GM18508 (cell line): ENCODE data around the gene MEGF6.
"Not testable (repeated sequence)": the region's sequence is repeated elsewhere in the genome, so short reads cannot be mapped to it uniquely, and the experiment has no call there.

ENCODE experiments used
- ATAC-seq: cut with Tn5 transposase; IDR thresholded peaks from one replicate; pipeline ENCODE4 v1.9.1; 2021; ENCODE audit warnings: moderate number of reproducible peaks; ENCODE audit not compliant: insufficient read depth, unreplicated experiment

MEGF6 gene

DNA sequence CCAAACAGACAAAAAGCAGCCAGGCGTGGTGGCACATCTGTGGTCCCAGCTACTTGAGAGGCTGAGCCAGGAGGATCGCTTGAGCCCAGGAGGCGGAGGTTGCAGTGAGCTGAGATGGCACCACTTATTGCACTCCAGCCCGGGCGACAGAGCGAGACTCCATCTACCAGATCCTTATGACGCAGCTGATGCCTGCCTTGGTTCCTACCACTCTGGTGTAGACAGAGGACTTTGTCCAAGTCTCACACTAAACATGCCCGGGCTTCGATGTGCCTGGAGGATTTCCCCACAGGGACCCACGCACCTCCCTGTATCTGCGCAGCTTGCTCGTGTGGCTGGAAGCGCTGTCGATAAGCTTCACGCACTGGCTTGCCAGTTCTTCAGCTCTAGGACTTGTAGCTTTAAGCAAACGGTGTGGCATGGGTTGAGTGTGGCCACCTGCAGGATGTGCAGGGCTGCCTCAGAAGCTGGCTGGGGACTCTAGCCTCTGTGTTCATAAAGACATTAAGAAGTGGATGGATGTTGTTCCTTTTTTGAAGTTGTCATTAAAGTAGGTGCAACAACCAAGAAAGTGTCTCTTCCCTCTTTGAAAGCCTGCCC, 18.4 kb upstream of the MEGF6 start:
- no peak for ATAC-seq

GRCh38 chr1:3628445-3628844, 17.1 kb upstream of the MEGF6 start:
- no peak for ATAC-seq

DNA sequence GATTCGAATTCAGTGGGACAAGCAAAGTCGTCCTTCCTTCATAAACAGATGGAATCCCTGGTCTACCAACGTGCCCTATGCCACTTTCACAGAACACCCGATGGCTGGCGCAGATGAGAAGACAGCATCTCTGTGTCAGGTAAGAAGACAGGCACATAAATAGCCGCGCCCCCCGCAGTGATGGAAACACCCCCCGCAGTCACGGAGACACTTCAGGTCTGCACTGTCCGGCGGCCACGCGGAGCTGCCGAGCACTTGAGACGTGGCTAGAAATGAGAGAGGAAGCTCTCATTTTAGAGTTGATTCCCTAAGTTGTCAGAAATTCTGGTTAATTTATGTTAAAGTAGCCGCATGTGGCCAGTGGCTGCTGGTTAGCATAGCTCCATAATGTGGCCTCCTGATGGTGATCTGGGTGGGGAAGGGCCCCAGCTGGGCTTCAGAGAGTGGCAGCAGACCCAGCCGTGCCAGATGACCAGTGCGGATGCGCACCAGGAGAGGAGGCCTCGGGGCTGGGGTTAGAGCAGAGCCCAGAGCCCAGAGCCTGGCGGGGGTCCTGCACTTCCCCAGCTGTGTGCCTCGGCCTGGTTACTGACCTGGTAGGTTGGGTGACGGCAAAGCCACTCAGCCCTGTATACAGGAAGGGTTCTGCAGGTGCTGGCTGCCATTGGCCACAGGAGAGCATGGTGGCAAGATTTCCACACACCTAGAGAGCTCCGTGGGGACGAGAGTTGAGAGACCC, 16.4 kb upstream of the MEGF6 start:
- no peak for ATAC-seq

GRCh38 chr1:3626025-3626424, 14.7 kb upstream of the MEGF6 start:
- no peak for ATAC-seq

DNA sequence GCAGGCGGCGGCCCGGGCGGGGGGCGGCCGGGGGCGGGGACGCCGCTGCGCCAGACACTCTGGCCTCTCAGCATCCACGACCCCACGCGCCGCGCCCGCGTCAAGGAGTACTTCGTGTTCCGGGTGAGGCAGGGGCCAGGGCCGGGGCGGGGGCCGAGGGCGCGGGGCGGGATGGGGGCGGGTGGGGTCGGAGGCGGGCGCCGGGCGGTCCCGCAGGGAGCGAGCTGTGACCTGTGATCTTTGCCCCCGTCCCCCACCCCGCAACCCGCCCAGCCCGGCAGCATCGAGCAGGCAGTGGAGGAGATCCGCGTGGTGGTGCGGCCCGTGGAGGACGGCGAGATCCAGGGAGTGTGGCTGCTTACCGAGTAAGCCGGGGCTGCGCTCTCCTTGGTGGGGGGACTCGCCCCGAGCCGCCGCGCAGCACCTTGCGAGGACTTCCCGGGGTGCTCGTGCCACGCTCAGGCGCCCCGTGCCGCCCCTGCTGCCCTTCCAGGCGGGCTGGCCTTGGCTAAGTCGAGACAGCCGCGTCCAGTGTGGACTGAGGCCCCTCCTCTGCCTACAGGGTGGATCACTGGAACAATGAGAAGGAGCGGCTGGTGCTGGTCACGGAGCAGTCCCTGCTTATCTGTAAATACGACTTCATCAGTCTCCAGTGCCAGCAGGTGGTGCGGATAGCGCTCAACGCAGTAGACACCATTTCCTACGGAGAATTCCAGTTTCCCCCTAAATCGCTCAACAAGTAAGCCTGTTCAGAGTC, 14.0 kb upstream of the MEGF6 start:
- no peak for ATAC-seq

GRCh38 chr1:3624200-3625136, 13.2 kb upstream of the MEGF6 start, which contains the start of gene TPRG1L:
TPRG1L (plus strand) TSS chr1:3625015; CDS start chr1:3625073, 58 bp downstream.
- ATAC-seq: peak; percentile 76

- no peak for ATAC-seq
These were observed 12.3 kb upstream of the MEGF6 start for GRCh38 chr1:3623441-3624199.

- not testable (repeated sequence) for ATAC-seq
These were observed 10.8 kb upstream of the MEGF6 start for GRCh38 chr1:3622102-3622501.

GRCh38 chr1:3621151-3621671, 9.9 kb upstream of the MEGF6 start:
- ATAC-seq: not testable (repeated sequence)

- no peak for ATAC-seq
These were observed 9.4 kb upstream of the MEGF6 start for GRCh38 chr1:3620708-3621107.

DNA sequence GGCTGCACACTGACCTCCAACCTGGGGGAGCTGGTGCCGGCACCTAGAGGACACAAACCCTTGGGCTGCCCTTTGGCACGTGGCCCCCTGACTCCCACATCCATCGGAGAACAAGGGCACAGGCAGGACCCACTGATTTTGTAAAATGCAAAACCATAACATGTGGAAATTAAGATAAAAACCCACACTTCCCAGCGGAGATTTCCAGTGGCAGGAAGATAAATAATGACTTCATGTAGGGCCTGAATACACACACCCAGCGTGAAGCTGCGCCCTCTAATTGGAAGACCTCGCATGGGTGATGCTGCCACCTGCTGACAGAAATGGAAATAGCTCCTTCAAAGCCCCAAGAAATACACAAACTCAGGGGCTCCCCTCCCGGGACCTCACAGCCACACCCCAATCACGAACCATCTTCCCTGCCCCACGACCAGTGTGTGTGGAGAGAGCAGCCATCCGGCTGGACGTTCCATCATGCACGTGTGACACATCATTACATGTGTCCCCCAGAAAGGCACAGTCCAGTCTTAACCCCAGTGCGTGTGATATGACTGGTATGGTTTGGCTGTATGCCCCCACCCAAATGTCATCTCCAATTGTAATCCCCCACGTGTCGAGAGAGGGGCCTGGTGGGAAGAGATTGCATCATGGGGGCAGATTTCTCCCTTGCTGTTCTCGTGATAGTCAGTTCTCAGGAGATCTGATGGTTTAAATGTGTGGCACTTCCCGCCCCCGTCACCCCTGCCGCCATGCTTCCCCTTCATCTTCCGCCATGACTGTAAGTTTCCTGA, 7.8 kb upstream of the MEGF6 start:
- ATAC-seq: no peak

DNA sequence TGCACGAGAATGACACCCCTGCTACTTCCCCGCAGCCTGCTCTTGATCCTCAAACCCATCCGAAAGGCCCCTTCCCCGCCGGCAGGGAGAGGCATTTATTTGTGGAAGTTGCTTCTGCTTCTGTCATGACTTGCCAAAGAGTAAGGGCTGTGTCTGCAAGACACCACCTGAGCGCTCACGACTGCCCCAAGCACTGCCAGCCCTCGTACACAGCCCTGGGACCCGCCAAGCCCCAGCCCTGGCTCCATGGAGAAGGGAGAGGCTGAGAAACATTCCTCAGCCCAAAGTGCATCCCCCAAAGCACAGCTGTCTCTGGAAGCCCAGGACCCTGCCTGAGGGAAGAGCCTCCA, 7.2 kb upstream of the MEGF6 start:
- no peak for ATAC-seq

GRCh38 chr1:3617806-3618345, 6.6 kb upstream of the MEGF6 start:
- ATAC-seq: no peak

DNA sequence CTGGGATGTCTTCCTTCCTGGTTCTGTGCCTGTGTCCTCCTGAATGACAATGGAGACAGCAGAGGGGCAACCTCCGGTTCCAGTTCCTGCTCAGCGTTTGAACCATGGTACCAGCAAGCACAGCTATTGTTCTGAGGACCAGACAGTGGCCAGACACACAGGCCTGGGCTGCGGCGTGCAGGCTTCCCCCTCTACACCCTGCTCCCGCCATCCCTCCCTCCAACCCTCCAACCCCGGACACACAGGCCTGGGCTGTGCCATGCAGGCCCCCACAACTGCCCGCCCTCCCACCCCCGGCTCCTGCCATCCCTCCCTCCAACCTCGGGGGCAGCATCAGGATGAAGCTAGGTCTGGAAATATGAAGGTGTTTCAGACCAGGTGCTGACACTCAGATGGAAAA, 5.6 kb upstream of the MEGF6 start:
- ATAC-seq: no peak

- no peak for ATAC-seq
These were observed 3.7 kb upstream of the MEGF6 start for GRCh38 chr1:3614755-3615742.

DNA sequence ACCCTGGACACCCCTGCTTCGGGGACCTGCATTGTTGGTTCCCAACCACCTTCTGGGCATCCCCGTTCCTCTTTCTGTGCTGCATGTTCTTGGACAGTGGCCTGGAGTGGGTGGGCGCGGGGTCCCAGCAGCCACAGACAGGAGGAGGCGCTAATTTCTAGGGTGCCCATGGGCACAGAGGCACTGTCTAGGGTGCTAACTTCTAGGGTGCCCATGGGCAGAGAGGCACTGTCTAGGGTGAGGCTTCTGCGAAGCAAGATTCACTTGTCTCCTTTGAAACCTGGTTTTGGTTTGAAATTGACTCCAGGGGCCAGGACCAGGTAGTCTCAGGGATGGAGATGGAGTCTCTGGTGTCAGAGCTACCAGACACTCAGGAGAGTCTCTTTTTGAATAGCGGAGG, 815 bp upstream of the MEGF6 start:
- no peak for ATAC-seq

DNA sequence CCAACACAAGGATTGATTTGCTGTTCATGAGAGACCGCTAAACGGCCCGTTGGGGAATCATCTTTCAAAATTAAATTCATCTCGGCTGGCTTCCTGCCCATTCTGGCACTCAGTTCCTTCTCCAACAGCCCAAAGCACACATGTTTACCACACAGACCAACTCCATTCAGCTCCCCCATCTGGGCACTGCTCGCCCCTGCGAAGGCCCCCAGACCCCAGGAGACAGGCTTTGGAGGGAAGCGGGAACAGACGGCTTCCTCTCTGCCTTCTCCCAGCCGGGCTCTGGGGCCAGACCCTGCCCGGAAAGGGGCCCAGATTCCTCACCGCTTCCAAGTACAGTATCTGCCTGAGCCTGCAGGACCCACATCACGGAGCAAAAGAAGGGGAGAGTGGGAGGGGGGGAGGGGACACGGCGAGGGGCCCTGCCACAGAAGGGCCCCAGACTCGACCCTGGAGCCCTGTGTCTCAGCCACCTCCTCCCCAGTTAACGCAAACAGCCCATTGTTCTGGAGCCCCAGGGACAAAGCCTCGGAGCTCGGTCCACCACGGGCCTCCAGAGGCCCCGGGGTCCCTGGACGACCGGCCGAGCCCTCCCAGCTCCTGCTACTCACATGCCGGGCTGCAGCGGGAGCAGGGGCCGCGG, 660 bp downstream of the MEGF6 start:
- no peak for ATAC-seq
